H1 (cell line): ENCODE results near the gene RNF135. TPM values are rescaled to one million over a fixed set of nuclear protein-coding genes. Genes with fewer than 3 reads are reported as not detected.

Source experiments
- CTCF ChIA-PET: fragments of 300-600 bp; sonication (Branson Sonifier 250); formaldehyde crosslinking; loops from one replicate; lab custom pipeline; 2021; ENCODE audit not compliant: partially characterized antibody; lab: Charles Lee
- POLR2A ChIA-PET: fragments of 300-600 bp; sonication (Branson Sonifier 250); formaldehyde crosslinking; loops from one replicate; lab custom pipeline; 2021; ENCODE audit warnings: inconsistent platforms; ENCODE audit not compliant: partially characterized antibody; lab: Charles Lee
- DNase-seq, 2 experiments: peaks; one replicate each; pipeline versions ENCODE4 v3.0.0 to v3.0.0-alpha.2; 2010 to 2022; ENCODE audit warnings: low spot score in 2 of 2, low read depth in 1 of 2, mixed read lengths in 1 of 2
- FAIRE-seq: peaks from 2 replicates; lab custom pipeline; 2011; peaks lifted over from hg19 to GRCh38; lab: Jason Lieb, UNC
- H2AFZ ChIP-seq: 2 replicates; pipeline ENCODE4 v1.8.1; 2012; ENCODE audit warnings: low read length, inconsistent platforms
- H2AK5ac ChIP-seq: 2 replicates; pipeline ENCODE4 v1.6.1; 2013; ENCODE audit warnings: low read depth, low read length
- H2BK120ac ChIP-seq: replicated peaks from 2 replicates; pipeline ENCODE3; 2013; ENCODE audit warnings: low read depth, low read length, inconsistent platforms
- H2BK12ac ChIP-seq: 2 replicates; pipeline ENCODE4 v1.6.1; 2013; ENCODE audit warnings: low read depth, low read length
- H2BK15ac ChIP-seq: 2 replicates; pipeline ENCODE4 v1.6.1; 2013; ENCODE audit warnings: low read length
- H2BK20ac ChIP-seq: 2 replicates; pipeline ENCODE4 v1.6.1; 2013; ENCODE audit warnings: low read length
- H2BK5ac ChIP-seq: 2 replicates; pipeline ENCODE4 v1.6.1; 2013; ENCODE audit warnings: low read depth, low read length
- H3K14ac ChIP-seq: 2 replicates; pipeline ENCODE4 v1.6.1; 2013; ENCODE audit warnings: inconsistent platforms; ENCODE audit not compliant: insufficient read length
- H3K18ac ChIP-seq: 2 replicates; pipeline ENCODE4 v1.6.1; 2013; ENCODE audit warnings: low read length; ENCODE audit errors: extremely low read depth
- H3K23ac ChIP-seq: 2 replicates; pipeline ENCODE4 v1.6.1; 2013; ENCODE audit warnings: inconsistent platforms; ENCODE audit not compliant: insufficient read length
- H3K23me2 ChIP-seq: 2 replicates; pipeline ENCODE4 v1.6.1; 2013; ENCODE audit warnings: low read depth, low read length
- H3K27ac ChIP-seq: 2 replicates; pipeline ENCODE4 v1.6.1; 2011; ENCODE audit warnings: low read depth, low read length, inconsistent platforms
- H3K27me3 ChIP-seq, 4 experiments: replicated peaks in 1 of 4; 1 replicate in 1 of 4; 2 replicates in 3 of 4; pipeline versions ENCODE4 v1.6.1 to v1.8.1; 2011 to 2013; ENCODE audit warnings: low read length in 3 of 4, mild to moderate bottlenecking in 3 of 4, inconsistent platforms in 2 of 4, mixed read lengths in 2 of 4, moderate library complexity in 1 of 4; ENCODE audit not compliant: control insufficient read depth in 3 of 4, insufficient read depth in 3 of 4; ENCODE audit errors: extremely low read depth in 1 of 4
- H3K36me3 ChIP-seq, 4 experiments: 2 replicates each; pipeline versions ENCODE4 v1.6.1 to v1.8.1; 2011 to 2013; ENCODE audit warnings: mild to moderate bottlenecking in 4 of 4, low read length in 3 of 4, moderate library complexity in 2 of 4, control low read depth in 1 of 4, inconsistent platforms in 1 of 4; ENCODE audit not compliant: insufficient read depth in 4 of 4, control insufficient read depth in 2 of 4
- H3K4ac ChIP-seq: replicated peaks from 2 replicates; pipeline ENCODE3; 2013; ENCODE audit warnings: low read length, low read depth, mixed read lengths, inconsistent platforms; ENCODE audit not compliant: insufficient read length
- H3K4me1 ChIP-seq, 4 experiments: replicated peaks in 1 of 4; 1 replicate in 1 of 4; 2 replicates in 3 of 4; pipeline versions ENCODE4 v1.6.1 to v1.8.1; 2011 to 2013; ENCODE audit warnings: low read length in 3 of 4, inconsistent platforms in 2 of 4, mixed read lengths in 1 of 4; ENCODE audit not compliant: insufficient read depth in 4 of 4, control insufficient read depth in 3 of 4
- H3K4me2 ChIP-seq, 2 experiments: 2 replicates each; pipeline versions ENCODE4 v1.6.1 to v1.8.1; 2011 to 2013; ENCODE audit warnings: low read depth in 2 of 2, low read length in 2 of 2, control low read depth in 1 of 2, inconsistent platforms in 1 of 2, mild to moderate bottlenecking in 1 of 2; ENCODE audit not compliant: insufficient read depth in 1 of 2
- H3K4me3 ChIP-seq, 4 experiments: fragments of 200-600, 300-600 bp in 1 of 4; sonication (generic), shearing (Covaris generic), sonication (Bioruptor Twin) in 1 of 4; 2 replicates each; pipeline versions ENCODE4 v1.5.1 to v1.8.1; 2011 to 2016; ENCODE audit warnings: low read length in 4 of 4, low read depth in 3 of 4, control low read depth in 2 of 4, inconsistent platforms in 2 of 4, mild to moderate bottlenecking in 2 of 4, mixed read lengths in 1 of 4, moderate library complexity in 1 of 4; ENCODE audit not compliant: insufficient read depth in 2 of 4; ENCODE audit errors: extremely low read depth in 1 of 4
- H3K56ac ChIP-seq: replicated peaks from 2 replicates; pipeline ENCODE3; 2013; ENCODE audit warnings: low read depth, mild to moderate bottlenecking, mixed read lengths, low read length, inconsistent platforms; ENCODE audit not compliant: insufficient read length
- H3K79me1 ChIP-seq: 2 replicates; pipeline ENCODE4 v1.6.1; 2013; ENCODE audit warnings: low read depth, low read length, control low read depth
- H3K79me2 ChIP-seq, 2 experiments: 2 replicates each; pipeline versions ENCODE4 v1.6.1 to v1.8.1; 2012 to 2013; ENCODE audit warnings: low read length in 2 of 2, mild to moderate bottlenecking in 2 of 2, inconsistent platforms in 1 of 2; ENCODE audit not compliant: insufficient read depth in 2 of 2, control insufficient read depth in 1 of 2
- H3K9ac ChIP-seq, 4 experiments: replicated peaks in 1 of 4; 1 replicate in 1 of 4; 2 replicates in 3 of 4; pipeline versions ENCODE4 v1.6.1 to v1.8.1; 2011 to 2013; ENCODE audit warnings: low read depth in 3 of 4, low read length in 3 of 4, control low read depth in 2 of 4, mild to moderate bottlenecking in 2 of 4, moderate library complexity in 2 of 4, inconsistent platforms in 1 of 4; ENCODE audit errors: extremely low read depth in 1 of 4
- H3K9me3 ChIP-seq, 2 experiments: 2 replicates each; pipeline versions ENCODE4 v1.6.1 to v1.8.1; 2012 to 2013; ENCODE audit warnings: mild to moderate bottlenecking in 2 of 2, moderate library complexity in 2 of 2, control low read depth in 1 of 2, inconsistent platforms in 1 of 2, low read depth in 1 of 2, low read length in 1 of 2, mixed read lengths in 1 of 2; ENCODE audit not compliant: insufficient read depth in 2 of 2
- H4K20me1 ChIP-seq, 2 experiments: replicated peaks in 1 of 2; 2 replicates each; pipeline versions ENCODE3 to v1.8.1; 2011 to 2013; ENCODE audit warnings: inconsistent platforms in 2 of 2, low read length in 2 of 2, mild to moderate bottlenecking in 1 of 2; ENCODE audit not compliant: insufficient read depth in 2 of 2, control insufficient read depth in 1 of 2
- H4K5ac ChIP-seq: 2 replicates; pipeline ENCODE4 v1.6.1; 2013; ENCODE audit warnings: low read length, low read depth, mixed read lengths, inconsistent platforms; ENCODE audit not compliant: insufficient read length
- H4K8ac ChIP-seq: 2 replicates; pipeline ENCODE4 v1.8.0; 2013; ENCODE audit warnings: mild to moderate bottlenecking, moderate library complexity, low read length, inconsistent platforms; ENCODE audit not compliant: insufficient read depth; ENCODE audit errors: extremely low read depth
- H4K91ac ChIP-seq: replicated peaks from 2 replicates; pipeline ENCODE3; 2013; ENCODE audit warnings: low read length, mixed read lengths, inconsistent platforms; ENCODE audit not compliant: insufficient read length
- CHD1 ChIP-seq: IDR thresholded peaks from 2 replicates; pipeline ENCODE4 v1.6.1; 2012; ENCODE audit warnings: low read depth, low read length, improper control_type of control experiment
- SP1 ChIP-seq: IDR thresholded peaks from 2 replicates; pipeline ENCODE4 v1.6.1; 2011; ENCODE audit warnings: low read depth, low read length
- WGBS, 2 experiments: shearing (Covaris generic) in 1 of 2; methylation state at CpG; one replicate each; pipeline versions ENCODE4 v1.1.6 to v1.1.7; 2013 to 2015; ENCODE audit warnings: low lambda C conversion rate in 2 of 2, mixed read lengths in 2 of 2, inconsistent platforms in 1 of 2, low coverage in 1 of 2, missing lambda C conversion rate in 1 of 2; ENCODE audit not compliant: insufficient replicate concordance in 2 of 2, insufficient coverage in 1 of 2, insufficient read length in 1 of 2; ENCODE audit errors: extremely low coverage in 1 of 2, missing lambda C conversion rate in 1 of 2; 5-methylcytosine and 5-hydroxymethylcytosine counted together
- polyA plus RNA-seq, 7 experiments: library from polyadenylated mRNA; depleted of rRNA in 3 of 7; stranded (reverse) in 5 of 7; unstranded in 2 of 7; fragments of >200 nt in 5 of 7; fragments of 200-250 nt in 2 of 7; gene quantifications; 1 replicate in 5 of 7; 2 replicates in 1 of 7; 4 replicates in 1 of 7; pipeline versions ENCODE4 v1.2.1 to v1.2.3, GENCODE V29; 2011 to 2013; ENCODE audit warnings: missing spikeins in 2 of 7, mixed read lengths in 2 of 7
- total RNA-seq: library from RNA; stranded (reverse); fragmentation: NEBNext Ultra II Directional; extraction: Animal tissue kit (Norgen Biotek cat#: 25700); gene quantifications from 2 replicates; pipeline ENCODE4 v1.2.1, GENCODE V29; 2021

RNF135 gene
- total and polyA plus RNA-seq, 2 of the 8 experiments (the other 6 are each of a cell fraction or from before 2014, with no cell fraction given), result 8.8 to 9.0 TPM

GRCh38 chr17:30927756-30928155, 43.1 kb upstream of the RNF135 start:
- CTCF ChIA-PET, result interaction anchor here (0.6 to 1.3 kb wide), 4 partner anchors 11 to 597 kb away, joined by 3 to 4 read pairs (median 3); partner anchors contain the start of gene RNF135
- H2BK5ac ChIP-seq, result no peak overlapping the region
- no peak overlapping the region for H3K56ac ChIP-seq
- H2AK5ac ChIP-seq, result no peak overlapping the region
- H2BK12ac ChIP-seq, result no peak overlapping the region
- no peaks in the 10 kb centered on the region for H3K36me3 ChIP-seq
- FAIRE-seq (no peak), DNase-seq (no peak)
- H3K4me2 ChIP-seq, result no peak overlapping the region
- H3K9ac ChIP-seq, result no peak overlapping the region
- no peak overlapping the region for H2BK15ac ChIP-seq
- H4K20me1 ChIP-seq, result no peaks in the 10 kb centered on the region
- no peak overlapping the region for H2BK20ac ChIP-seq
- H4K5ac ChIP-seq, result no peak overlapping the region
- H2BK120ac ChIP-seq, result no peak overlapping the region
- H3K79me1 ChIP-seq, result no peaks in the 10 kb centered on the region
- H3K79me2 ChIP-seq, result no peaks in the 10 kb centered on the region
- 88% methylated on average over 5 of the region's 5 CpGs; no CpG with 5 or more reads in 1 of the 2 experiments for WGBS, 2 experiments
- 0 out of 2 replicates have a peak, but pooled peaks cover under 1% of the 10 kb centered on the region for H3K23me2 ChIP-seq
- no peak overlapping the region for H3K4ac ChIP-seq
- no peak overlapping the region for H3K23ac ChIP-seq
- no peak overlapping the region for H4K8ac ChIP-seq
- H3K27me3 ChIP-seq, result peaks cover 7 to 18% (median 12%) of the 10 kb centered on the region in 4 experiments
- no peak overlapping the region for H4K91ac ChIP-seq
- no peaks in the 10 kb centered on the region for H3K9me3 ChIP-seq
- H3K14ac ChIP-seq, result no peak overlapping the region
- no peak overlapping the region for H2AFZ ChIP-seq
- POLR2A ChIA-PET, result no interaction called here
- no peak overlapping the region for H3K4me3 ChIP-seq
- no peak overlapping the region for H3K27ac ChIP-seq
- H3K4me1 ChIP-seq, result no peaks in the 10 kb centered on the region
- H3K18ac ChIP-seq, result no peak overlapping the region
- TF ChIP-seq CHD1 (no peak), SP1 (no peak)
